Activated naive CD8-positive, alpha-beta T cell (primary cell): ENCODE results near the gene RMND5A.
A peak's percentile ranks its signal among the peaks of the same experiment; 100 is the strongest.
"Not testable (repeated sequence)": the region's sequence is repeated elsewhere in the genome, so short reads cannot be mapped to it uniquely, and the experiment has no call there.

Source experiments
- H3K27ac Mint-ChIP-seq: one replicate; pipeline ENCODE4 v1.8.0; 2021; ENCODE audit warnings: mixed read lengths
- H3K27me3 Mint-ChIP-seq: one replicate; pipeline ENCODE4 v1.8.0; 2021; ENCODE audit warnings: mixed read lengths
- H3K36me3 Mint-ChIP-seq: one replicate; pipeline ENCODE4 v1.8.0; 2021; ENCODE audit warnings: mixed read lengths
- H3K4me1 Mint-ChIP-seq: one replicate; pipeline ENCODE4 v1.8.0; 2021; ENCODE audit warnings: low read depth, mixed read lengths
- H3K4me3 Mint-ChIP-seq: one replicate; pipeline ENCODE4 v1.8.0; 2021; ENCODE audit warnings: mild to moderate bottlenecking, mixed read lengths
- H3K9me3 Mint-ChIP-seq: one replicate; pipeline ENCODE4 v1.8.0; 2021; ENCODE audit warnings: low read depth, mixed read lengths

The RMND5A gene

GRCh38 chr2:86739889-86740288 lies 19.8 kb downstream of the RMND5A start:
- not testable (repeated sequence) for H3K4me3 Mint-ChIP-seq, H3K9me3 Mint-ChIP-seq, H3K27me3 Mint-ChIP-seq, H3K27ac Mint-ChIP-seq, H3K36me3 Mint-ChIP-seq
- H3K4me1 Mint-ChIP-seq, result peaks cover 19% of the 10 kb centered on the region

GRCh38 chr2:86741889-86742498 lies 21.9 kb downstream of the RMND5A start:
- peaks cover 38% of the 10 kb centered on the region for H3K4me1 Mint-ChIP-seq
- not testable (repeated sequence) for H3K36me3 Mint-ChIP-seq, H3K4me3 Mint-ChIP-seq, H3K27me3 Mint-ChIP-seq, H3K9me3 Mint-ChIP-seq
- peak overlapping the region; percentile 46 for H3K27ac Mint-ChIP-seq

- Mint-ChIP-seq H3K36me3 (peaks cover 5% of the 10 kb centered on the region), H3K9me3 (no peaks in the 10 kb centered on the region), H3K27me3 (no peaks in the 10 kb centered on the region), H3K4me3 (no peak overlapping the region), H3K27ac (peak overlapping the region; percentile 17), H3K4me1 (peaks cover 55% of the 10 kb centered on the region)
Observed at GRCh38 chr2:86744152-86744551, 24.1 kb downstream of the RMND5A start.

- no peaks in the 10 kb centered on the region for H3K27me3 Mint-ChIP-seq
- H3K36me3 Mint-ChIP-seq, result peaks cover 18% of the 10 kb centered on the region
- no peak overlapping the region for H3K4me3 Mint-ChIP-seq
- H3K27ac Mint-ChIP-seq, result peak overlapping the region; percentile 18
- peaks cover 68% of the 10 kb centered on the region for H3K4me1 Mint-ChIP-seq
- peaks cover 9% of the 10 kb centered on the region for H3K9me3 Mint-ChIP-seq
Observed at GRCh38 chr2:86746939-86747338, 26.8 kb downstream of the RMND5A start.

- peaks cover 68% of the 10 kb centered on the region for H3K4me1 Mint-ChIP-seq
- H3K4me3 Mint-ChIP-seq, result no peak overlapping the region
- H3K9me3 Mint-ChIP-seq, result peaks cover 9% of the 10 kb centered on the region
- H3K36me3 Mint-ChIP-seq, result peaks cover 19% of the 10 kb centered on the region
- H3K27ac Mint-ChIP-seq, result peak overlapping the region; percentile 25
- no peaks in the 10 kb centered on the region for H3K27me3 Mint-ChIP-seq
Observed at GRCh38 chr2:86747711-86748639, 27.9 kb downstream of the RMND5A start.

- Mint-ChIP-seq H3K27me3 (no peaks in the 10 kb centered on the region), H3K4me1 (peaks cover 53% of the 10 kb centered on the region), H3K9me3 (peaks cover 9% of the 10 kb centered on the region), H3K27ac (peak overlapping the region; percentile 11), H3K36me3 (peaks cover 19% of the 10 kb centered on the region), H3K4me3 (no peak overlapping the region)
Observed at GRCh38 chr2:86750240-86750839, 30.2 kb downstream of the RMND5A start.

GRCh38 chr2:86751778-86752177 lies 31.7 kb downstream of the RMND5A start:
- H3K36me3 Mint-ChIP-seq, result peaks cover 19% of the 10 kb centered on the region
- no peak overlapping the region for H3K27ac Mint-ChIP-seq
- peaks cover 9% of the 10 kb centered on the region for H3K9me3 Mint-ChIP-seq
- H3K4me3 Mint-ChIP-seq, result no peak overlapping the region
- H3K4me1 Mint-ChIP-seq, result peaks cover 40% of the 10 kb centered on the region
- H3K27me3 Mint-ChIP-seq, result no peaks in the 10 kb centered on the region

GRCh38 chr2:86752934-86753333 lies 32.8 kb downstream of the RMND5A start:
- Mint-ChIP-seq H3K27me3 (no peaks in the 10 kb centered on the region), H3K27ac (no peak overlapping the region), H3K9me3 (peaks cover 9% of the 10 kb centered on the region), H3K36me3 (peaks cover 19% of the 10 kb centered on the region), H3K4me1 (peaks cover 33% of the 10 kb centered on the region), H3K4me3 (no peak overlapping the region)

- Mint-ChIP-seq H3K36me3 (peaks cover 19% of the 10 kb centered on the region), H3K27ac (peak overlapping the region; percentile 46), H3K4me1 (peaks cover 33% of the 10 kb centered on the region), H3K9me3 (peaks cover 9% of the 10 kb centered on the region), H3K27me3 (no peaks in the 10 kb centered on the region), H3K4me3 (no peak overlapping the region)
Observed at GRCh38 chr2:86753606-86754005, 33.5 kb downstream of the RMND5A start.

- H3K9me3 Mint-ChIP-seq, result no peaks in the 10 kb centered on the region
- H3K27ac Mint-ChIP-seq, result peak overlapping the region; percentile 17
- no peak overlapping the region for H3K4me3 Mint-ChIP-seq
- H3K36me3 Mint-ChIP-seq, result peaks cover 2% of the 10 kb centered on the region
- H3K27me3 Mint-ChIP-seq, result no peaks in the 10 kb centered on the region
- H3K4me1 Mint-ChIP-seq, result peaks cover 35% of the 10 kb centered on the region
Observed at GRCh38 chr2:86758405-86758804, 38.3 kb downstream of the RMND5A start.

- Mint-ChIP-seq H3K9me3 (no peaks in the 10 kb centered on the region), H3K27me3 (no peaks in the 10 kb centered on the region), H3K27ac (peak overlapping the region; percentile 89), H3K4me1 (peaks cover 44% of the 10 kb centered on the region), H3K36me3 (peaks cover 2% of the 10 kb centered on the region), H3K4me3 (no peak overlapping the region)
Observed at GRCh38 chr2:86760371-86760770, 40.3 kb downstream of the RMND5A start.

- Mint-ChIP-seq H3K4me1 (peaks cover 33% of the 10 kb centered on the region), H3K36me3 (peaks cover 5% of the 10 kb centered on the region), H3K27ac (peak overlapping the region; percentile 64), H3K9me3 (no peaks in the 10 kb centered on the region), H3K4me3 (peak overlapping the region; percentile 53), H3K27me3 (no peaks in the 10 kb centered on the region)
Observed at GRCh38 chr2:86764661-86765309, 44.7 kb downstream of the RMND5A start.

- Mint-ChIP-seq H3K4me3 (no peak overlapping the region), H3K9me3 (no peaks in the 10 kb centered on the region), H3K4me1 (peaks cover 35% of the 10 kb centered on the region), H3K36me3 (peaks cover 5% of the 10 kb centered on the region), H3K27me3 (no peaks in the 10 kb centered on the region), H3K27ac (peak overlapping the region; percentile 64)
Observed at GRCh38 chr2:86765310-86765695, 45.2 kb downstream of the RMND5A start.

- H3K27me3 Mint-ChIP-seq, result no peaks in the 10 kb centered on the region
- H3K27ac Mint-ChIP-seq, result peak overlapping the region; percentile 46
- H3K36me3 Mint-ChIP-seq, result peaks cover 13% of the 10 kb centered on the region
- H3K4me3 Mint-ChIP-seq, result no peak overlapping the region
- H3K4me1 Mint-ChIP-seq, result peaks cover 31% of the 10 kb centered on the region
- no peaks in the 10 kb centered on the region for H3K9me3 Mint-ChIP-seq
Observed at GRCh38 chr2:86768189-86768949, 48.3 kb downstream of the RMND5A start.
